ENCODE data around the gene C22orf15. TPM values are rescaled to one million over a fixed set of nuclear protein-coding genes. Genes with fewer than 3 reads are reported as not detected.

Gene C22orf15
- total RNA-seq, 1 donor from 2014 or later = not detected

DNA sequence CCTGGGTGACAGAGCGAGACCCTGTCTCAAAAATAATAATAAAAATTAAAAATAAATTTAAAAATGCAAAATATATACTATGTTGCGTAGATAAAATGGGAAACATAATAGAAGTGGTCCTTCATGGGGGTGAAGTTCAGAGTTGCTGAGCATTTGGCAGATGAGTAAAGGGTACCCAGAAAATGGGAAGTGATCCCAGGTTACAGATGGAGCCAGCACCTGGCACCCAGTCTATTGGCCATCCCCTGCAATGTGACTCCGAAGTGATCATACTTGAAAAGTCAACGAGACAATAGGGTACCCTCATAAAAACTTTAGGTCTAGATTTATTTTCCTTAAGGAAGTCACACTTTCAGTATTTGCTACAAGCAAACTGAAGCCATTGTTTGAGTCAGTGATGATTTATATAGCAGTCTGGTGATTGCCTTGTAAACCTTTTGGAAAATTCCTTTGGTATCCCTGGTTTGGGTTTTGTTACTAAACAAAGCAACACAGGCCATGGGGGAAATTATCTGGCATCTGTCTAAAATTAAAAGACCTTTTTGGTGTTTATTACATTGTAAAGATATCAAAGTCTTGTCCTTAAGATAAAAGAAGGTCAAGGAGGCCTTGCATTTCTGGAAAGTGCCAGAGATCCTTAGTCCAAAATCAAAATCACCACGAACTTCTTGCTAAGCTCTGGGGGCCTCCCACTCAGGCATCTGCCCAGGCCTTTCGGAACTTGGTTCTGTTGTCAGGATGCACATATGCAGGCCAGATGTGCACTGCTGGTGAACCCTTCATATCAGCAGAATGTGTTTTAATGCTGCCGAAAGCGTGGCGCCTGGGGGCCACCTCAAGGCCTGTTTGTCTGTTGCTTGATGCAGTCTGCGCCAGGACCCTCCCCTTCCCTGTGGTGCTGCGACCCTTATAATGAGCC, 28.3 kb downstream of the C22orf15 start:
- H3K27me3 Mint-ChIP-seq (ENCODE audit: low read depth) = no peaks in the 10 kb centered on the region
- no peak overlapping the region for H3K4me3 Mint-ChIP-seq (ENCODE audit: unreplicated experiment)
- no peak overlapping the region for H3K27ac Mint-ChIP-seq (ENCODE audit: unreplicated experiment)
- no peaks in the 10 kb centered on the region for H3K9me3 Mint-ChIP-seq (ENCODE audit: low read depth)
- H3K36me3 Mint-ChIP-seq (ENCODE audit: low read depth) = peaks cover 8% of the 10 kb centered on the region
- TF ChIP-seq, protein P1, sequence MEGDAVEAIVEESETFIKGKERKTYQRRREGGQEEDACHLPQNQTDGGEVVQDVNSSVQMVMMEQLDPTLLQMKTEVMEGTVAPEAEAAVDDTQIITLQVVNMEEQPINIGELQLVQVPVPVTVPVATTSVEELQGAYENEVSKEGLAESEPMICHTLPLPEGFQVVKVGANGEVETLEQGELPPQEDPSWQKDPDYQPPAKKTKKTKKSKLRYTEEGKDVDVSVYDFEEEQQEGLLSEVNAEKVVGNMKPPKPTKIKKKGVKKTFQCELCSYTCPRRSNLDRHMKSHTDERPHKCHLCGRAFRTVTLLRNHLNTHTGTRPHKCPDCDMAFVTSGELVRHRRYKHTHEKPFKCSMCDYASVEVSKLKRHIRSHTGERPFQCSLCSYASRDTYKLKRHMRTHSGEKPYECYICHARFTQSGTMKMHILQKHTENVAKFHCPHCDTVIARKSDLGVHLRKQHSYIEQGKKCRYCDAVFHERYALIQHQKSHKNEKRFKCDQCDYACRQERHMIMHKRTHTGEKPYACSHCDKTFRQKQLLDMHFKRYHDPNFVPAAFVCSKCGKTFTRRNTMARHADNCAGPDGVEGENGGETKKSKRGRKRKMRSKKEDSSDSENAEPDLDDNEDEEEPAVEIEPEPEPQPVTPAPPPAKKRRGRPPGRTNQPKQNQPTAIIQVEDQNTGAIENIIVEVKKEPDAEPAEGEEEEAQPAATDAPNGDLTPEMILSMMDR (IDR thresholded peaks at IDR 0.05) = no peak
- H3K4me1 Mint-ChIP-seq (ENCODE audit: low read depth) = peaks cover 39% of the 10 kb centered on the region
- DNase-seq (ENCODE audit: low spot score) = peak; percentile 55

DNA sequence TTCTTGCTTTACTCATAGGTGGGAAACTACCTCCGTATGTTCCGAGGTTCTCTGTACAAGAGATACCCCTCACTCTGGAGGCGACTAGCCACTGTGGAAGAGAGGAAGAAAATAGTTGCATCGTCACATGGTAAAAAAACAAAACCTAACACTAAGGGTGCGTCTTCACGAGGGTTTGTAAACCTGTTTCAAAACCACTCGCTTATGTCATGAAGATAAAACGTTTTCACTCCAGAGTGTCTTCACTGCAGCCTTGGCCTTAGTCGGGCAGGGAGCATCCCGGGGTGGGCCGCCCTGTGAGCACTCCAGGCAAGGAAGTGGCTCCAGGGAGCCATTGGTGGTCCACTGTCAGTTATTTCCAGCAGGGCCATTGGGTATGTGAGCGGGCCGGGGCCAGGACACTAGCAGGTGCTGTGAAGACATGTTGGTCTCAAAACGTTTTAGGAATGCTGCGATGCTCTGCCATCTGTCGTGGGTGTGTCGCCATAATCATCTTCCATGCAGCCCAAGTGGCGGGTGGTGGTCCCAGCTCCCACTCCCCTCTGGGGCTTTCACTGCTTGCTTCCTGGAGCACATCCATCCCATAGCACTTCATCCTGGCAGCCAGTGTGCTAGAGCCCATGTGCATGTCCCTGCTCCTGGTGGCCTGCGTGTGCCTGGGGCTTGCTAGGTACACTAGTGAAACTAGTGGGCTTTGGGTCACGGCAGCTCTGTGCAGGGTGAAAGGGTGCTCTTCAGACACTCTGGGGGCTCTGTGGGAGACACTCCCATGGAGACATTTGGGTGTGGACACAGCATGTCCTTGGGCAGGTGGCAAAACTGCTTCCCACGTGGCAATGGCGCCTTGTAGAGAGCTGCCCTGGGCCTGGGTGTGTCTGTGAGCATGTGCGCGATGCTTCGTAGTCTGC, 29.2 kb downstream of the C22orf15 start:
- no peaks in the 10 kb centered on the region for H3K27me3 Mint-ChIP-seq (ENCODE audit: low read depth)
- TF ChIP-seq, protein P1 (IDR thresholded peaks at IDR 0.05) = no peak
- H3K36me3 Mint-ChIP-seq (ENCODE audit: low read depth) = peaks cover 13% of the 10 kb centered on the region
- H3K4me1 Mint-ChIP-seq (ENCODE audit: low read depth) = peaks cover 40% of the 10 kb centered on the region
- no peak overlapping the region for H3K27ac Mint-ChIP-seq (ENCODE audit: unreplicated experiment)
- H3K4me3 Mint-ChIP-seq (ENCODE audit: unreplicated experiment) = no peak overlapping the region
- peak; percentile 70 for DNase-seq (ENCODE audit: low spot score)
- H3K9me3 Mint-ChIP-seq (ENCODE audit: low read depth) = no peaks in the 10 kb centered on the region

DNA sequence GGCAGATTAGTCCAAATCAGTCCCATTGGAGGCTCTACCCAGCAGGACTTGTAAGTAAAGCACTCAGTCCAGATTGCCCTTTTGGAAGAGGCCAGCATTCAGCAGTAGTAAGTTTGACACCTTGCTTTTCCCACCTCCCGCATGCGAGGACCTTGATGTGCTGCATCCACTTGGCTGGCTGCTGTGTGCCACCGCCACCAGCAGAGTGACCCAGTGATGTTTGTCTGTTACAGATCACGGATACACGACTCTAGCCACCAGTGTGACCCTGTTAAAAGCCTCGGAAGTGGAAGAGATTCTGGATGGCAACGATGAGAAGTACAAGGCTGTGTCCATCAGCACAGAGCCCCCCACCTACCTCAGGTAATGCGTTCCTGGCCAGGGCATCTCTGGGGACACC, 30.5 kb downstream of the C22orf15 start:
- H3K4me1 Mint-ChIP-seq (ENCODE audit: low read depth) = peaks cover 31% of the 10 kb centered on the region
- H3K27ac Mint-ChIP-seq (ENCODE audit: unreplicated experiment) = no peak overlapping the region
- DNase-seq (ENCODE audit: low spot score) = peak; percentile 49
- H3K9me3 Mint-ChIP-seq (ENCODE audit: low read depth) = no peaks in the 10 kb centered on the region
- H3K4me3 Mint-ChIP-seq (ENCODE audit: unreplicated experiment) = no peak overlapping the region
- TF ChIP-seq, protein P1 (IDR thresholded peaks at IDR 0.05) = no peak
- no peaks in the 10 kb centered on the region for H3K27me3 Mint-ChIP-seq (ENCODE audit: low read depth)
- H3K36me3 Mint-ChIP-seq (ENCODE audit: low read depth) = peaks cover 13% of the 10 kb centered on the region

DNA sequence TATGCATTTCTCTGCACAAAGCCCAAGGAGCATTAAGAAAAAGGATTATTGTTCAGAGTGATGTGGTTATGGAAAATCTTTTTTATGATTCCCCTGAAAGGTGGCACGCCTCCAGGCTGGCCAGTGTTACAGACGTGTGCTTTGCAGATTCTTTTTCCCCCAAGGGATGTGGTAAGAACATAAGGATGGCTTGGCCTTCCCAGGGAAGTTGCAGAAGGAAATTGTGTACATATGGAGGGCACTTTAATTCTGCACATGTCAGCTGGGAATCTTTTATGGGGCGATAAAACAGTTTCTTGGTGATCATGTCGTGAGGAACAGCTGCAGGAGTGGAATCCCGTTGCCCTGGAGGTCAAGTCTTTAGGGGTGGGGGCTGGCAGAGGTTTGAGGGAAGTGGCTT, 33.7 kb downstream of the C22orf15 start:
- H3K4me3 Mint-ChIP-seq (ENCODE audit: unreplicated experiment) = no peak overlapping the region
- H3K36me3 Mint-ChIP-seq (ENCODE audit: low read depth) = peaks cover 28% of the 10 kb centered on the region
- TF ChIP-seq, protein P1 (IDR thresholded peaks at IDR 0.05) = no peak
- H3K4me1 Mint-ChIP-seq (ENCODE audit: low read depth) = peaks cover 13% of the 10 kb centered on the region
- DNase-seq (ENCODE audit: low spot score) = peak; percentile 18
- H3K9me3 Mint-ChIP-seq (ENCODE audit: low read depth) = no peaks in the 10 kb centered on the region
- peak overlapping the region; percentile 73 for H3K27ac Mint-ChIP-seq (ENCODE audit: unreplicated experiment)
- no peaks in the 10 kb centered on the region for H3K27me3 Mint-ChIP-seq (ENCODE audit: low read depth)
